Smooth muscle cell (in vitro differentiated cells): ENCODE results near the gene SLC9C1. TPM values are rescaled to one million over a fixed set of nuclear protein-coding genes. Genes with fewer than 3 reads are reported as not detected.
A peak's percentile ranks its signal among the peaks of the same experiment; 100 is the strongest.

ENCODE experiments used
- DNase-seq: peaks from one replicate; lab custom pipeline; 2025; ENCODE audit not compliant: unreplicated experiment; lab: John Stamatoyannopoulos, UW
- H2AFZ ChIP-seq: fragments of 200-600 bp; sonication (generic); 2 replicates; pipeline ENCODE4 v1.6.0; 2016; ENCODE audit warnings: antibody characterized with exemption, low read depth, mild to moderate bottlenecking
- H3F3A ChIP-seq: fragments of 200-600 bp; sonication (generic); 2 replicates; pipeline ENCODE4 v1.6.0; 2017; ENCODE audit warnings: antibody characterized with exemption, low read depth
- H3K27ac ChIP-seq: fragments of 200-600 bp; sonication (generic); 2 replicates; pipeline ENCODE4 v1.5.1; 2016; ENCODE audit warnings: low read depth, mild to moderate bottlenecking
- H3K27me3 ChIP-seq: fragments of 200-600 bp; sonication (generic); 2 replicates; pipeline ENCODE4 v1.6.1; 2016; ENCODE audit warnings: low read depth, mild to moderate bottlenecking
- H3K36me3 ChIP-seq: fragments of 200-600 bp; sonication (generic); 2 replicates; pipeline ENCODE4 v1.5.1; 2016; ENCODE audit warnings: low read depth
- H3K4me1 ChIP-seq: fragments of 200-600 bp; sonication (generic); 2 replicates; pipeline ENCODE4 v1.5.1; 2016; ENCODE audit warnings: low read depth
- H3K4me2 ChIP-seq: fragments of 200-600 bp; sonication (generic); 2 replicates; pipeline ENCODE4 v1.6.0; 2016; ENCODE audit warnings: mild to moderate bottlenecking
- H3K4me3 ChIP-seq: fragments of 200-600 bp; sonication (generic); 2 replicates; pipeline ENCODE4 v1.5.1; 2016; ENCODE audit warnings: mild to moderate bottlenecking
- H3K79me2 ChIP-seq: fragments of 200-600 bp; sonication (generic); 2 replicates; pipeline ENCODE4 v1.6.0; 2016; ENCODE audit warnings: low read depth, mild to moderate bottlenecking
- H3K9ac ChIP-seq: fragments of 200-600 bp; sonication (generic); 2 replicates; pipeline ENCODE4 v1.6.0; 2016; ENCODE audit warnings: low read depth
- H3K9me3 ChIP-seq: fragments of 200-600 bp; sonication (generic); replicated peaks from 2 replicates; pipeline ENCODE4 v1.5.1; 2016; ENCODE audit warnings: low read depth
- H4K20me1 ChIP-seq: fragments of 200-600 bp; sonication (generic); 2 replicates; pipeline ENCODE4 v1.6.0; 2016; ENCODE audit warnings: low read depth
- WGBS: methylation state at CpG from one replicate; pipeline ENCODE4 v1.1.7; 2016; ENCODE audit warnings: low lambda C conversion rate; 5-methylcytosine and 5-hydroxymethylcytosine counted together
- microRNA counts: library from miRNA; unstranded; fragments of <30 nt; microRNA quantifications from one replicate; lab custom pipeline; 2016
- microRNA-seq: library from miRNA; unstranded; fragments of <30 nt; microRNA quantifications from one replicate; pipeline ENCODE4, GENCODE V29; 2016; ENCODE audit warnings: borderline number of aligned reads
- polyA plus RNA-seq: library from polyadenylated mRNA; unstranded; fragments of >200 nt; fragmentation: Nextera tagmentation; extraction: Ambion mirVana; gene quantifications from 2 replicates; pipeline ENCODE4 v1.2.1, GENCODE V29; 2016
- small RNA-seq: library from RNA; depleted of rRNA; stranded (forward); fragments of <200 nt; gene quantifications from one replicate; pipeline ENCODE3, GENCODE V24; 2014
- total RNA-seq: library from RNA; depleted of rRNA; stranded (reverse); fragments of >200 nt; gene quantifications from 2 replicates; pipeline ENCODE4 v1.2.3, GENCODE V29; 2014
- TF ChIP-seq, protein P1 (sequence below): fragments of 200-600 bp; sonication (generic); IDR thresholded peaks from 2 replicates; pipeline ENCODE4 v1.5.1; 2017; ENCODE audit warnings: borderline replicate concordance, mild to moderate bottlenecking, antibody characterized with exemption; ENCODE audit not compliant: insufficient read depth, poor library complexity, severe bottlenecking

The SLC9C1 gene
- total and polyA plus RNA-seq, 2 experiments from 2014 or later: not detected

DNA sequence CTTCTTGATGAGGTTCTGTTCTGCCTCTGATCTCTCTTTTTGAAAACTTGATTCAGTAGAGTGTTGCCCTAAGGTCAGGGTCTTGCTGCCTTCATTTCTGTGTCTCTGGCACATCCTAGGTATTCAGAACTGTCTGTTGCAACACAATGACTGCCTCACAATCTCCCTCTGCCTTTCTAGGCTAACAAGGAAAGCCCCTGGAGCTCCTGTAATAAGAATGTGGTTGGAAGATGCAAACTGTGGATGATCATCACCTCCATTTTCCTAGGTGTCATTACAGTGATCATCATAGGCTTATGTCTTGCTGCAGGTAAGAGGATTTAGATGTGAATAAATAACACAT lies 200.9 kb downstream of the SLC9C1 start:
- peaks cover 15% of the 10 kb centered on the region for H3K4me1 ChIP-seq
- peaks cover under 1% of the 10 kb centered on the region for H3K27me3 ChIP-seq
- peak overlapping the region; percentile 33 for H3K27ac ChIP-seq
- H3K79me2 ChIP-seq: peaks cover 16% of the 10 kb centered on the region
- TF ChIP-seq, protein P1, sequence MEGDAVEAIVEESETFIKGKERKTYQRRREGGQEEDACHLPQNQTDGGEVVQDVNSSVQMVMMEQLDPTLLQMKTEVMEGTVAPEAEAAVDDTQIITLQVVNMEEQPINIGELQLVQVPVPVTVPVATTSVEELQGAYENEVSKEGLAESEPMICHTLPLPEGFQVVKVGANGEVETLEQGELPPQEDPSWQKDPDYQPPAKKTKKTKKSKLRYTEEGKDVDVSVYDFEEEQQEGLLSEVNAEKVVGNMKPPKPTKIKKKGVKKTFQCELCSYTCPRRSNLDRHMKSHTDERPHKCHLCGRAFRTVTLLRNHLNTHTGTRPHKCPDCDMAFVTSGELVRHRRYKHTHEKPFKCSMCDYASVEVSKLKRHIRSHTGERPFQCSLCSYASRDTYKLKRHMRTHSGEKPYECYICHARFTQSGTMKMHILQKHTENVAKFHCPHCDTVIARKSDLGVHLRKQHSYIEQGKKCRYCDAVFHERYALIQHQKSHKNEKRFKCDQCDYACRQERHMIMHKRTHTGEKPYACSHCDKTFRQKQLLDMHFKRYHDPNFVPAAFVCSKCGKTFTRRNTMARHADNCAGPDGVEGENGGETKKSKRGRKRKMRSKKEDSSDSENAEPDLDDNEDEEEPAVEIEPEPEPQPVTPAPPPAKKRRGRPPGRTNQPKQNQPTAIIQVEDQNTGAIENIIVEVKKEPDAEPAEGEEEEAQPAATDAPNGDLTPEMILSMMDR: no peak
- no peak overlapping the region for H3K4me3 ChIP-seq
- DNase-seq: no peak
- no peaks in the 10 kb centered on the region for H3K9me3 ChIP-seq
- no peak overlapping the region for H2AFZ ChIP-seq
- H4K20me1 ChIP-seq: no peaks in the 10 kb centered on the region
- peaks cover 10% of the 10 kb centered on the region for H3F3A ChIP-seq
- H3K9ac ChIP-seq: no peak overlapping the region
- no peaks in the 10 kb centered on the region for H3K36me3 ChIP-seq
- H3K4me2 ChIP-seq: peak overlapping the region; percentile 56

DNA sequence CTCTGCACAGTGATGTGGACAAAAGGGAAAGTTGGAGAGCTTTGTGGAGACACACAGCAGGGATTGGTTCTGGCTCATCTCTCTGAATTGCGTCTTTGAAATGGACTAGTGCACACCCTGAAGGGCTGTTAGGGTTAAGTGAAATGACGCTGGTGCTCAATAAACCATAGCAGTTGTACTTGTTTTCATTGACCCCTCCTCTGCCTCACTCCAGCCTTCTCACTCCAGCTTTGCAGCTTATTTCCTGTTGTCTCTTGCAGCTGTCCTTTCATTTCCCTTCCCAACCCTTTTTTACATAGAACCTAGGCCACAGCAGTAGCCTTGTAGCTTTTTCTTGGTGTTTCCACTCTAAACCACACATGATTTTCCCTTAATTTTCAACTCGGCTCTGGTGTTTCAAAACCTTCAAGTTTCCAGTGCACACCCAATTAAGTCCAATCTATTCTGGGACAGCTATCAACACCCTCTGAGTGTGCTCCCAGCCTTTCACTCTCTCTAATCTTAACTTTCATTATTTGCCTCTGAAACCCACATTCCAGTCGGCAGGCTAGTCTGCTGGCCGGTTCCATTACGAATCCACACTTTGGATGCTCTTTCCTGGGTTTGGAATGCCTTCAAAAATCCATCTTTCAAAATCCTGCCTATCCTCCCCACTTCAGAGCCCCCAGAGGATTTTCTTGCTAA lies 201.4 kb downstream of the SLC9C1 start:
- Histone ChIP-seq H3K4me3 (no peak overlapping the region), H3K9me3 (no peaks in the 10 kb centered on the region), H3K79me2 (peaks cover 19% of the 10 kb centered on the region), H3F3A (peaks cover 10% of the 10 kb centered on the region), H3K4me1 (peaks cover 15% of the 10 kb centered on the region), H3K9ac (no peak overlapping the region), H4K20me1 (no peaks in the 10 kb centered on the region), H3K4me2 (peak overlapping the region; percentile 56), H3K36me3 (no peaks in the 10 kb centered on the region), H3K27ac (peak overlapping the region; percentile 33), H3K27me3 (peaks cover 4% of the 10 kb centered on the region), H2AFZ (no peak overlapping the region)
- 25% methylated on average over 6 of the region's 6 CpGs for WGBS
- no peak for DNase-seq
- TF ChIP-seq, protein P1: no peak

DNA sequence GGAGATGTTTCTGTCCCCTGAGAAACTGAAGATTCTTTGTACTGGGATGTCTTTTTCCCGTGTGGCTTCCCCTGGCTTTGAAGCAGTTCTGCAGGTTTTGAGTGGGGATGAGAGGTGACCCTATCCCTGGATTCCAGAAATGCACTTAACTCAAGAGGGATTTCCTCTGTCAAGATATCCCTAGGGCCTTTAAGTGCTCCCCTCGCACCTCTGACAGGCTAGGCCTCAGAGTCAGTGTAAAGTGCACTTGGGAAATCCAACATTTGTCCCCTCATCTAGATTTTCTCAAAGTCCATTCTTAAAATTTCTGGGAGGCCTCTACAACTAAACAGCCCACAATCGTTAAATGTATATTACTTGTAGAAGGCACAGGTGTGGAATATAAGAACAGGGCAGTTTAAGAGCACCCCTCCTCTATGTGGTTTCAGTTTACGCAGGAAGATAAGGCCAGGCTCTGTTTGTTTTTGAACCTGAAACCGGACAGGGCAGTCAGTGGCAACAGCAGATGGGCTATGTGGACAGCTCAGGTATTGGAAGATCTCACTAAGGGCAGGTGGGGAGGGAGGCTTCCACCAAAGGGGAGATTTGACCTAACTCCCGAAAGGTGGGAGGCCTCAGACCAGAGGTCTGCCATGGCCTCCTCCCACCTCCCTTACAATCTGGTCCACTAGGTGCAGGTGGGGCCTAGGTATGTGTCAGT lies 203.0 kb downstream of the SLC9C1 start:
- no peak for DNase-seq
- Histone ChIP-seq H3K27me3 (peaks cover 4% of the 10 kb centered on the region), H4K20me1 (no peaks in the 10 kb centered on the region), H3K27ac (peak overlapping the region; percentile 33), H3F3A (no peaks in the 10 kb centered on the region), H3K9me3 (no peaks in the 10 kb centered on the region), H3K79me2 (peaks cover 19% of the 10 kb centered on the region), H3K4me2 (peak overlapping the region; percentile 23), H3K9ac (no peak overlapping the region), H3K4me1 (peaks cover 19% of the 10 kb centered on the region), H2AFZ (no peak overlapping the region), H3K36me3 (no peaks in the 10 kb centered on the region), H3K4me3 (no peak overlapping the region)
- 47% methylated on average over 6 of the region's 6 CpGs for WGBS
- TF ChIP-seq, protein P1: no peak

MicroRNA genes within 50 kb of the gene (microRNA counts, 767-probe panel; counts per million panel counts)
- 183 counts per million for microRNA hsa-miR-567 (lab: Ali Mortazavi, UCI)

Small RNAs within 50 kb of the gene (microRNA-seq; reads per million reads assigned to microRNA genes)
- not detected for gene MIR567

Small RNAs within 50 kb of the gene (small RNA-seq; reads per million reads assigned to genes)
- not detected for gene MIR567

Other genes starting within 250 kb of the SLC9C1 start
- gene C3orf52, start 207.8 kb downstream of the SLC9C1 start, total RNA-seq: 10.2 and 14.8 TPM in 2 replicates
- 4.0 and 10.8 TPM in 2 replicates for gene C3orf52, start 207.8 kb downstream of the SLC9C1 start, polyA plus RNA-seq
- 0.67 TPM in 1 of 2 replicates, not detected in the other for gene GCSAM, start 161.0 kb downstream of the SLC9C1 start, total RNA-seq
- gene GCSAM, start 161.0 kb downstream of the SLC9C1 start, polyA plus RNA-seq: 0.28 TPM in 1 of 2 replicates, not detected in the other
- gene CD200, start 38.9 kb upstream of the SLC9C1 start, total RNA-seq: 7.8 and 10.0 TPM in 2 replicates
- gene CD200, start 38.9 kb upstream of the SLC9C1 start, polyA plus RNA-seq: 9.3 and 12.4 TPM in 2 replicates
- gene BTLA, start 205.3 kb upstream of the SLC9C1 start, total RNA-seq: 0.13 TPM in 1 of 2 replicates, not detected in the other
- not detected in 2 replicates for gene BTLA, start 205.3 kb upstream of the SLC9C1 start, polyA plus RNA-seq